ENCODE results near the gene LOXL1. TPM values are rescaled to one million over a fixed set of nuclear protein-coding genes. Genes with fewer than 3 reads are reported as not detected.

The LOXL1 gene
- total RNA-seq, 2 donors from 2014 or later, result 2.3 to 6.9 TPM

- intact Hi-C loops (cut with DNase I), result no loop called here
- H3K36me3 ChIP-seq, result no peaks in the 10 kb centered on the region
- TF ChIP-seq CTCF (IDR thresholded peaks at IDR 0.05), result no peak
- no peaks in the 10 kb centered on the region for H3K27me3 ChIP-seq
- H3K9ac ChIP-seq (ENCODE audit: low read depth in 2 of 2, low read length in 2 of 2), result no peak overlapping the region
- no peaks in the 10 kb centered on the region for H3K4me1 ChIP-seq
- no peak overlapping the region for H3K27ac ChIP-seq
- DNase-seq, result no peak
- no peak overlapping the region for H3K4me3 ChIP-seq
- H3K9me3 ChIP-seq, result no peaks in the 10 kb centered on the region
These were observed 42.1 kb upstream of the LOXL1 start for GRCh38 chr15:73884159-73884558.

GRCh38 chr15:73885954-73886700 lies 40.1 kb upstream of the LOXL1 start:
- TF ChIP-seq CTCF (IDR thresholded peaks at IDR 0.05), result no peak
- Histone ChIP-seq H3K27ac (no peak overlapping the region), H3K4me3 (no peak overlapping the region), H3K9ac (ENCODE audit: low read depth in 2 of 2, low read length in 2 of 2) (no peak overlapping the region), H3K36me3 (no peaks in the 10 kb centered on the region), H3K4me1 (no peaks in the 10 kb centered on the region), H3K9me3 (no peaks in the 10 kb centered on the region), H3K27me3 (no peaks in the 10 kb centered on the region)
- intact Hi-C loops (cut with DNase I), result no loop called here
- no peak for DNase-seq

- TF ChIP-seq CTCF (IDR thresholded peaks at IDR 0.05), result no peak
- Histone ChIP-seq H3K27me3 (no peaks in the 10 kb centered on the region), H3K9me3 (no peaks in the 10 kb centered on the region)
These were observed 39.4 kb upstream of the LOXL1 start for GRCh38 chr15:73886717-73887345.

GRCh38 chr15:73887481-73887880 lies 38.8 kb upstream of the LOXL1 start:
- Histone ChIP-seq H3K4me3 (no peak overlapping the region), H3K9me3 (no peaks in the 10 kb centered on the region), H3K36me3 (no peaks in the 10 kb centered on the region), H3K27me3 (no peaks in the 10 kb centered on the region), H3K9ac (ENCODE audit: low read depth in 2 of 2, low read length in 2 of 2) (no peak overlapping the region), H3K27ac (no peak overlapping the region), H3K4me1 (no peaks in the 10 kb centered on the region)
- intact Hi-C loops (cut with DNase I), result no loop called here
- TF ChIP-seq CTCF (IDR thresholded peaks at IDR 0.05), result no peak
- no peak for DNase-seq

More at GRCh38 chr15:73886717-73887345, 39.4 kb upstream of the LOXL1 start:
- intact Hi-C loops (cut with DNase I), result no loop called here
- no peaks in the 10 kb centered on the region for H3K36me3 ChIP-seq
- no peak overlapping the region for H3K4me3 ChIP-seq
- H3K4me1 ChIP-seq, result no peaks in the 10 kb centered on the region
- no peak overlapping the region for H3K9ac ChIP-seq (ENCODE audit: low read depth in 2 of 2, low read length in 2 of 2)
- H3K27ac ChIP-seq, result no peak overlapping the region
- DNase-seq, result no peak

- Histone ChIP-seq H3K9me3 (no peaks in the 10 kb centered on the region), H3K36me3 (no peaks in the 10 kb centered on the region), H3K4me3 (no peak overlapping the region), H3K27me3 (no peaks in the 10 kb centered on the region), H3K27ac (no peak overlapping the region), H3K4me1 (no peaks in the 10 kb centered on the region), H3K9ac (ENCODE audit: low read depth in 2 of 2, low read length in 2 of 2) (no peak overlapping the region)
- intact Hi-C loops (cut with DNase I), result no loop called here
- no peak for TF ChIP-seq CTCF (IDR thresholded peaks at IDR 0.05)
- no peak for DNase-seq
These were observed 37.8 kb upstream of the LOXL1 start for GRCh38 chr15:73888224-73889041.

Measured in colonic mucosa (tissue), 4 donors.